ENCODE data around the gene FBXO9. TPM values are rescaled to one million over a fixed set of nuclear protein-coding genes. Genes with fewer than 3 reads are reported as not detected.

FBXO9 gene
- total and polyA plus RNA-seq, 12 donors, result 42.7 to 396 (median 145) TPM

GRCh38 chr6:53115741-53116140 lies 50.5 kb downstream of the FBXO9 start:
- TF ChIP-seq POLR2A (IDR thresholded peaks at IDR 0.05) (no peak), CTCF (IDR thresholded peaks at IDR 0.05) (no peak)
- no peak for DNase-seq
- Histone ChIP-seq H3K27ac (no peak overlapping the region), H3K36me3 (replicated peaks in 1 of 2) (no peaks in the 10 kb centered on the region), H3K27me3 (no peaks in the 10 kb centered on the region), H3K4me3 (no peak overlapping the region), H3K4me1 (replicated peaks in 1 of 2) (no peaks in the 10 kb centered on the region), H3K9me3 (replicated peaks in 1 of 3) (no peaks in the 10 kb centered on the region)
- intact Hi-C loops (cut with DNase I), result no loop called here
- 88 to 95% (median 91%) methylated on average over 2 of the region's 2 CpGs for WGBS, 4 donors

- no peaks in the 10 kb centered on the region for H3K4me1 ChIP-seq (replicated peaks in 1 of 2)
- H3K36me3 ChIP-seq (replicated peaks in 1 of 2), result no peaks in the 10 kb centered on the region
- WGBS, 4 donors, result 56 to 74% (median 64%) methylated on average over 1 of the region's 1 CpG
- no peak overlapping the region for H3K27ac ChIP-seq
- H3K9me3 ChIP-seq (replicated peaks in 1 of 3), result no peaks in the 10 kb centered on the region
- no peaks in the 10 kb centered on the region for H3K27me3 ChIP-seq
- DNase-seq, result no peak
- TF ChIP-seq CTCF (IDR thresholded peaks at IDR 0.05), result no peak
- no peak for TF ChIP-seq POLR2A (IDR thresholded peaks at IDR 0.05)
- H3K4me3 ChIP-seq, result no peak overlapping the region
- intact Hi-C loops (cut with DNase I), result no loop called here
Measured at GRCh38 chr6:53119349-53119748, 54.1 kb downstream of the FBXO9 start.

- 35 to 57% (median 47%) methylated on average over 4 of the region's 4 CpGs for WGBS, 4 donors
- intact Hi-C loops (cut with DNase I), result no loop called here
- no peak overlapping the region for H3K4me3 ChIP-seq
- TF ChIP-seq CTCF (IDR thresholded peaks at IDR 0.05), result no peak
- TF ChIP-seq POLR2A (IDR thresholded peaks at IDR 0.05), result no peak
- no peaks in the 10 kb centered on the region for H3K27me3 ChIP-seq
- no peaks in the 10 kb centered on the region for H3K9me3 ChIP-seq (replicated peaks in 1 of 3)
- no peaks in the 10 kb centered on the region for H3K36me3 ChIP-seq (replicated peaks in 1 of 2)
- H3K27ac ChIP-seq, result no peak overlapping the region
- peak; percentile 18 to 59 (median 44) for DNase-seq
- no peaks in the 10 kb centered on the region for H3K4me1 ChIP-seq (replicated peaks in 1 of 2)
Measured at GRCh38 chr6:53119772-53120409, 54.7 kb downstream of the FBXO9 start.

- H3K4me3 ChIP-seq, result no peak overlapping the region
- DNase-seq, result no peak
- no peak overlapping the region for H3K27ac ChIP-seq
- intact Hi-C loops (cut with DNase I), result no loop called here
- no peak for TF ChIP-seq CTCF (IDR thresholded peaks at IDR 0.05)
- TF ChIP-seq POLR2A (IDR thresholded peaks at IDR 0.05), result no peak
- WGBS, 4 donors, result 90 to 97% (median 93%) methylated on average over 10 of the region's 10 CpGs
- no peaks in the 10 kb centered on the region for H3K27me3 ChIP-seq
- no peaks in the 10 kb centered on the region for H3K4me1 ChIP-seq (replicated peaks in 1 of 2)
- no peaks in the 10 kb centered on the region for H3K36me3 ChIP-seq (replicated peaks in 1 of 2)
- H3K9me3 ChIP-seq (replicated peaks in 1 of 3), result no peaks in the 10 kb centered on the region
Measured at GRCh38 chr6:53124131-53124800, 59.1 kb downstream of the FBXO9 start.
